B cell (primary cell): ENCODE measurements around the gene MYL6B. TPM values are rescaled to one million over a fixed set of nuclear protein-coding genes. Genes with fewer than 3 reads are reported as not detected.

ENCODE experiments used
- ATAC-seq: fragments of 200-7000 bp; cut with Tn5 transposase; one replicate; pipeline ENCODE4 v1.10.0; 2021; ENCODE audit warnings: low read depth, mild to moderate bottlenecking, moderate number of reproducible peaks, moderate library complexity
- CTCF ChIA-PET: fragments of 350-600 bp; sonication (Branson Sonifier 250); formaldehyde crosslinking; loops from one replicate; lab custom pipeline; 2021; ENCODE audit warnings: antibody characterized with exemption, inconsistent platforms; lab: Charles Lee
- POLR2A ChIA-PET: fragments of 350-600 bp; sonication (Branson Sonifier 250); formaldehyde crosslinking; loops from one replicate; lab custom pipeline; 2021; ENCODE audit warnings: antibody characterized with exemption; lab: Charles Lee
- DNase-seq: peaks from one replicate; pipeline ENCODE4 v3.0.0; 2013
- H2AFZ ChIP-seq: 2 replicates; pipeline ENCODE4 v1.6.1; 2012; ENCODE audit warnings: mild to moderate bottlenecking, low read depth, low read length; ENCODE audit not compliant: insufficient read depth, poor library complexity, severe bottlenecking
- H3K27ac ChIP-seq, 2 donors: 1 replicate in 1 of 2; 2 replicates in 1 of 2; pipeline ENCODE4 v1.5.1; 2012 to 2013; ENCODE audit warnings: low read length in 2 of 2, mild to moderate bottlenecking in 2 of 2, moderate library complexity in 1 of 2
- H3K27me3 ChIP-seq, 4 experiments: fragments of 200-600 bp in 1 of 4; sonication (generic) in 1 of 4; replicated peaks in 1 of 4; 1 replicate in 2 of 4; 2 replicates in 2 of 4; pipeline versions ENCODE4 v1.6.1 to v1.7.0; 2013 to 2016; ENCODE audit warnings: low read length in 3 of 4, mild to moderate bottlenecking in 2 of 4, mixed read lengths in 1 of 4, moderate library complexity in 1 of 4; ENCODE audit not compliant: insufficient read depth in 4 of 4, control insufficient read depth in 3 of 4; ENCODE audit errors: control extremely low read depth in 1 of 4
- H3K36me3 ChIP-seq, 2 experiments: replicated peaks in 1 of 2; 1 replicate in 1 of 2; 2 replicates in 1 of 2; pipeline versions ENCODE4 v1.6.1 to v1.7.1; 2013; ENCODE audit warnings: low read length in 1 of 2; ENCODE audit not compliant: insufficient read depth in 2 of 2, control insufficient read depth in 1 of 2; ENCODE audit errors: control extremely low read depth in 1 of 2, extremely low read depth in 1 of 2
- H3K4me1 ChIP-seq, 2 donors: fragments of 200-600 bp in 1 of 2; sonication (generic) in 1 of 2; 1 replicate in 1 of 2; 2 replicates in 1 of 2; pipeline versions ENCODE4 v1.5.1 to v1.6.1; 2013 to 2017; ENCODE audit warnings: low read length in 2 of 2; ENCODE audit not compliant: control insufficient read depth in 2 of 2, insufficient read depth in 2 of 2
- H3K4me2 ChIP-seq: replicated peaks from 2 replicates; pipeline ENCODE3; 2012; ENCODE audit warnings: mild to moderate bottlenecking, low read depth, low read length; ENCODE audit not compliant: poor library complexity, severe bottlenecking
- H3K4me3 ChIP-seq, 5 experiments: fragments of 200-600 bp in 1 of 5; sonication (generic) in 1 of 5; 1 replicate in 3 of 5; 2 replicates in 2 of 5; pipeline versions ENCODE4 v1.5.1 to v1.7.0; 2011 to 2016; ENCODE audit warnings: low read length in 4 of 5, mild to moderate bottlenecking in 4 of 5, low read depth in 2 of 5, control low read depth in 1 of 5, moderate library complexity in 1 of 5; ENCODE audit not compliant: insufficient read depth in 1 of 5; ENCODE audit errors: control extremely low read depth in 1 of 5, extremely low read depth in 1 of 5
- H3K79me2 ChIP-seq: fragments of 200-600 bp; sonication (generic); one replicate; pipeline ENCODE4 v1.6.0; 2016; ENCODE audit warnings: low read length; ENCODE audit not compliant: control insufficient read depth, insufficient read depth
- H3K9ac ChIP-seq: fragments of 200-600 bp; sonication (generic); 2 replicates; pipeline ENCODE4 v1.6.1; 2017; ENCODE audit warnings: mild to moderate bottlenecking, low read length, moderate library complexity
- H3K9me3 ChIP-seq, 3 donors: one replicate each; pipeline versions ENCODE4 v1.6.1 to v1.7.1; 2013; ENCODE audit warnings: low read length in 2 of 3; ENCODE audit not compliant: control insufficient read depth in 2 of 3, insufficient read depth in 1 of 3; ENCODE audit errors: control extremely low read depth in 1 of 3
- H4K20me1 ChIP-seq: 2 replicates; pipeline ENCODE4 v1.6.0; 2012; ENCODE audit warnings: mild to moderate bottlenecking, low read length; ENCODE audit not compliant: insufficient read depth, control insufficient read depth, poor library complexity, severe bottlenecking
- H3K27ac Mint-ChIP-seq: one replicate; pipeline ENCODE4 v1.8.0; 2021; ENCODE audit warnings: mixed read lengths
- H3K27me3 Mint-ChIP-seq: one replicate; pipeline ENCODE4 v1.8.0; 2021; ENCODE audit warnings: mixed read lengths
- H3K4me1 Mint-ChIP-seq: one replicate; pipeline ENCODE4 v1.8.0; 2021; ENCODE audit warnings: mixed read lengths
- H3K4me3 Mint-ChIP-seq: one replicate; pipeline ENCODE4 v1.8.0; 2021; ENCODE audit warnings: mixed read lengths
- H3K9me3 Mint-ChIP-seq: one replicate; pipeline ENCODE4 v1.8.0; 2022; ENCODE audit warnings: mixed read lengths; ENCODE audit not compliant: insufficient read depth
- EZH2 ChIP-seq: IDR thresholded peaks from 2 replicates; pipeline ENCODE4 v1.6.1; 2012; ENCODE audit warnings: borderline replicate concordance, low read depth, mild to moderate bottlenecking, moderate library complexity, low read length; ENCODE audit not compliant: insufficient read depth, poor library complexity, severe bottlenecking
- WGBS: methylation state at CpG from one replicate; pipeline ENCODE4 v1.1.5; 2013; ENCODE audit warnings: missing lambda C conversion rate; ENCODE audit not compliant: insufficient coverage; 5-methylcytosine and 5-hydroxymethylcytosine counted together
- intact Hi-C: fragments of 100-400 bp; cut with micrococcal nuclease; formaldehyde crosslinking; loops from one replicate; pipeline ENCODE4 v1.10.0; 2022
- polyA plus RNA-seq: library from polyadenylated mRNA; depleted of rRNA; stranded (reverse); fragments of >200 nt; gene quantifications from 2 replicates; pipeline ENCODE4 v1.2.3, GENCODE V29; 2012
- total RNA-seq, 2 donors: library from RNA; stranded (reverse); fragments of 120-200 nt in 1 of 2; gene quantifications; 1 replicate in 1 of 2; 2 replicates in 1 of 2; pipeline versions ENCODE4 v1.2.3 to v1.2.4, GENCODE V29; 2013 to 2022
- TF ChIP-seq, protein P1 (sequence below): fragments of 200-600 bp; IDR thresholded peaks from one replicate; pipeline ENCODE4 v1.8.0; 2022; ENCODE audit warnings: antibody characterized with exemption, mild to moderate bottlenecking

MYL6B gene
- total and polyA plus RNA-seq, 2 donors (not counting 1 experiment from before 2014, with no cell fraction given) = 25.7 to 27.8 TPM

GRCh38 chr12:56165369-56165768, 13.0 kb downstream of the MYL6B start:
- Histone ChIP-seq H3K27ac (no peak overlapping the region), H3K4me3 (no peak overlapping the region), H3K36me3 (peaks cover 7 to 90% of the 10 kb centered on the region in 2 experiments), H3K9me3 (no peaks in the 10 kb centered on the region), H3K27me3 (no peaks in the 10 kb centered on the region), H4K20me1 (peaks cover 6% of the 10 kb centered on the region), H2AFZ (no peak overlapping the region), H3K9ac (no peak overlapping the region), H3K79me2 (peaks cover 2% of the 10 kb centered on the region), H3K4me1 (peaks cover 4 to 10% of the 10 kb centered on the region in 2 donors), H3K4me2 (no peak overlapping the region)
- TF ChIP-seq, protein P1, sequence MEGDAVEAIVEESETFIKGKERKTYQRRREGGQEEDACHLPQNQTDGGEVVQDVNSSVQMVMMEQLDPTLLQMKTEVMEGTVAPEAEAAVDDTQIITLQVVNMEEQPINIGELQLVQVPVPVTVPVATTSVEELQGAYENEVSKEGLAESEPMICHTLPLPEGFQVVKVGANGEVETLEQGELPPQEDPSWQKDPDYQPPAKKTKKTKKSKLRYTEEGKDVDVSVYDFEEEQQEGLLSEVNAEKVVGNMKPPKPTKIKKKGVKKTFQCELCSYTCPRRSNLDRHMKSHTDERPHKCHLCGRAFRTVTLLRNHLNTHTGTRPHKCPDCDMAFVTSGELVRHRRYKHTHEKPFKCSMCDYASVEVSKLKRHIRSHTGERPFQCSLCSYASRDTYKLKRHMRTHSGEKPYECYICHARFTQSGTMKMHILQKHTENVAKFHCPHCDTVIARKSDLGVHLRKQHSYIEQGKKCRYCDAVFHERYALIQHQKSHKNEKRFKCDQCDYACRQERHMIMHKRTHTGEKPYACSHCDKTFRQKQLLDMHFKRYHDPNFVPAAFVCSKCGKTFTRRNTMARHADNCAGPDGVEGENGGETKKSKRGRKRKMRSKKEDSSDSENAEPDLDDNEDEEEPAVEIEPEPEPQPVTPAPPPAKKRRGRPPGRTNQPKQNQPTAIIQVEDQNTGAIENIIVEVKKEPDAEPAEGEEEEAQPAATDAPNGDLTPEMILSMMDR = no peak
- TF ChIP-seq EZH2 = no peak
- POLR2A ChIA-PET = no interaction called here
- CTCF ChIA-PET = interaction anchor here (0.8 to 1.6 kb wide), 3 partner anchors 9 to 24 kb away, joined by 3 to 6 read pairs (median 3); partner anchors contain the start of gene SMARCC2
- Mint-ChIP-seq H3K9me3 (no peaks in the 10 kb centered on the region), H3K4me3 (no peak overlapping the region), H3K4me1 (peaks cover 12% of the 10 kb centered on the region), H3K27ac (no peak overlapping the region), H3K27me3 (no peaks in the 10 kb centered on the region)
- WGBS = 98% methylated on average over 4 of the region's 4 CpGs
- DNase-seq (no peak), ATAC-seq (no peak)
- intact Hi-C loops = no loop called here

- H3K4me1 Mint-ChIP-seq = no peaks in the 10 kb centered on the region
- WGBS = 92% methylated on average over 11 of the region's 11 CpGs
- no peaks in the 10 kb centered on the region for H3K9me3 Mint-ChIP-seq
- ATAC-seq = no peak
- intact Hi-C loops = no loop called here
- H3K27me3 Mint-ChIP-seq = no peaks in the 10 kb centered on the region
- no peak overlapping the region for H3K4me2 ChIP-seq
- no peak overlapping the region for H3K9ac ChIP-seq
- peak overlapping the region; percentile 67 for H3K27ac Mint-ChIP-seq
- ChIA-PET CTCF (interaction anchor here (0.6 kb wide), 2 partner anchors 20 to 514 kb away, joined by 3 read pairs; partner anchors contain the start of gene SMARCC2), POLR2A (no interaction called here)
- H3K4me3 Mint-ChIP-seq = no peak overlapping the region
- no peak overlapping the region for H3K27ac ChIP-seq
- no peaks in the 10 kb centered on the region for H3K27me3 ChIP-seq
- no peak for DNase-seq
- H3K79me2 ChIP-seq = no peaks in the 10 kb centered on the region
- no peak for TF ChIP-seq EZH2
- TF ChIP-seq, protein P1 = no peak
- no peaks in the 10 kb centered on the region for H3K4me1 ChIP-seq
- H2AFZ ChIP-seq = no peak overlapping the region
- no peak overlapping the region for H3K4me3 ChIP-seq
- H4K20me1 ChIP-seq = no peaks in the 10 kb centered on the region
- H3K9me3 ChIP-seq = no peaks in the 10 kb centered on the region
- H3K36me3 ChIP-seq = peaks cover 5 to 86% of the 10 kb centered on the region in 2 experiments
Observed at GRCh38 chr12:56169229-56169759, 16.9 kb downstream of the MYL6B start.
